Amygdala (tissue), 56 donors: ENCODE measurements around the gene ANKHD1.

Experiments
- DNase-seq, 56 donors: peaks; one replicate each; lab custom pipeline; 2025; lab: John Stamatoyannopoulos, UW

Gene ANKHD1

GRCh38 chr5:140524003-140524402 lies 122.4 kb downstream of the ANKHD1 start:
- no peak for DNase-seq

DNA sequence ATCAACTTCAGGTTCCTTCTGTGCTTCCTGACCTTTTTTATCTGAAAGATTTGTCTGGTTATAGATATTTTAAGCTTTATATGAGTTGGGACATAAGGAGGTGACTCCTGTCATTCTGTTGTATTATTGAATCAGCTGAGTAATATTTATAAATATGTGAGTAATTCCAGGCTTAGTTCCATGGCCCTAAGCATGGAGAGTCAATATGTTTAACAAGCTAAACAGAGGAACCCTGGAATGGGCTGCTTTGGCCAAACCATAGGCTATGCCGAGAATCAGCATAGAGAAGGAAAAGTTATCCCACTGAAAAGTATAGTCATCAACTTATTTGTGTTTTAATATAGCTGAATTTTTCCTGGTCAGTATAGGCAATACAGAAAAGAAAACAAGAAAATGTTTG lies 138.6 kb downstream of the ANKHD1 start:
- DNase-seq: no peak

DNA sequence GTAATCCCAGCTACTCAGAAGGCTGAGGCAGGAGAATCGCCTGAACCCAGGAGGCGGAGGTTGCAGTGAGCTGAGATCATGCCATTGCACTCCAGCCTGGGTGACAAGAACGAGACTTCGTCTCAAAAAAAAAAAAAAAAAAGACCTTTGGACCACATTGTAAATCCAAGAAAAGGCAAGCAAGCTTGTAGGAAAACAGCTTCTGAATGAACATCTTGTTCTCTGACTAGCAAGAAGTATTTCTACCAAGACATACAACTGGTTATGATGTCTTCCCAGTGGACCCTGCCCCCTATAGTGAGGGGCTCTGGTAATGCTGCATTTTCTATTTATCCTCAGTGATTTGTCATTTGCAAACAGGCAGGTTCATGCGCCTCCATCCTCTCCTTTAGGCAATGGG lies 141.3 kb downstream of the ANKHD1 start:
- no peak for DNase-seq

DNA sequence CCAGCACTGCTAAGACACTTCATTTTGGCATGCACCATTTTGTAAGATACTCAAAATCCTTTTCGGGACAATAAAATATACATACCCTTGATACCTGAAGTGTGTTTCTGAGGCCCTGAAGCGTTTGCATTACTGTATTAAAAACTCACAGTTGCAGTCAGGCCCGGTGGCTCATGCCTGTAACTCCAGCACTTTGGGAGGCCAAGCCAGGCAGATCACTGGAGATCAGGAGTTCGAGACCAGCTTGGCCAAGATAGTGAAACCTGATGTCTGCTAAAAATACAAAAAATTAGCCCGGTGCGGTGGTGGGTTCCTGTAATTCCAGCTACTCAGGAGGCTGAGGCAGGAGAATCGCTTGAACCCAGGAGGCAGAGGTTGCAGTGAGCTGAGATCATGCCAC lies 143.4 kb downstream of the ANKHD1 start:
- DNase-seq: no peak

DNA sequence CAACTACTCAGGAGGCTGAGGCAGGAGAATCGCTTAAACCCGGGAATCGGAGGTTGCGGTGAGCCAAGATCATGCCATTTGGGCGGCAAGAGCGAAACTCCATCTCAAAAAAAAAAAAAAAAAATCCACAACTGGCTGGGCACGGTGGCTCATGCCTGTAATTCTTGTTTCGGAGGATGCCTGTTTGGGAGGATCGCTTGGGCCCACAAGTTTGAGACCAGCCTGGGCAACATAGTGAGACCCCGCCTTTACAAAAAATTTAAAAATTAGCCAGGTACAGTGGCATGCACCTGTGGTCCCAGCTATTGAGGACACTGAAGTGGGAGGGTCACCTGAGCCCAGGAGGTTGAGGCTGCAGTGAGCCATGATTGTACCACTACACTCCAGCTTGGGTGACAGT lies 144.0 kb downstream of the ANKHD1 start:
- no peak for DNase-seq

GRCh38 chr5:140546851-140547507 lies 145.3 kb downstream of the ANKHD1 start:
- no peak for DNase-seq

GRCh38 chr5:140547508-140548299 lies 146.1 kb downstream of the ANKHD1 start, which contains the start of gene EIF4EBP3:
EIF4EBP3 (plus strand) TSS chr5:140547662; CDS start chr5:140547738, 76 bp downstream.
- peak; percentile 44 to 98 (median 94) for DNase-seq

- DNase-seq: no peak
Measured at GRCh38 chr5:140548300-140548688, 146.7 kb downstream of the ANKHD1 start.

DNA sequence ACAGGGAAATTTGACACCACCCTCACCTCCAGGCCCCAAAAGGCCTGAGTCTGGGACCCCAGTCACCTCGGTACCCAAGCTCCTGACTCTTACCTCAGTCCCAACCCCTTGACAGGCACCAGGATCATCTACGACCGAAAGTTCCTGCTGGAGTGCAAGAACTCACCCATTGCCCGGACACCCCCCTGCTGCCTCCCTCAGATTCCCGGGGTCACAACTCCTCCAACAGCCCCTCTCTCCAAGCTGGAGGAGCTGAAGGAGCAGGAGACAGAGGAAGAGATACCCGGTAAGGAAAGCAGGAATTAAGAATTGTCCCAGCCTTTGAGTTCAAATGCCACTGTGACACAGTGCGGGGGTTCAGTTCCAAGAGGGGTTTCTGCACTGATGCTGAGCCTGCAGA lies 147.2 kb downstream of the ANKHD1 start:
- DNase-seq: no peak

DNA sequence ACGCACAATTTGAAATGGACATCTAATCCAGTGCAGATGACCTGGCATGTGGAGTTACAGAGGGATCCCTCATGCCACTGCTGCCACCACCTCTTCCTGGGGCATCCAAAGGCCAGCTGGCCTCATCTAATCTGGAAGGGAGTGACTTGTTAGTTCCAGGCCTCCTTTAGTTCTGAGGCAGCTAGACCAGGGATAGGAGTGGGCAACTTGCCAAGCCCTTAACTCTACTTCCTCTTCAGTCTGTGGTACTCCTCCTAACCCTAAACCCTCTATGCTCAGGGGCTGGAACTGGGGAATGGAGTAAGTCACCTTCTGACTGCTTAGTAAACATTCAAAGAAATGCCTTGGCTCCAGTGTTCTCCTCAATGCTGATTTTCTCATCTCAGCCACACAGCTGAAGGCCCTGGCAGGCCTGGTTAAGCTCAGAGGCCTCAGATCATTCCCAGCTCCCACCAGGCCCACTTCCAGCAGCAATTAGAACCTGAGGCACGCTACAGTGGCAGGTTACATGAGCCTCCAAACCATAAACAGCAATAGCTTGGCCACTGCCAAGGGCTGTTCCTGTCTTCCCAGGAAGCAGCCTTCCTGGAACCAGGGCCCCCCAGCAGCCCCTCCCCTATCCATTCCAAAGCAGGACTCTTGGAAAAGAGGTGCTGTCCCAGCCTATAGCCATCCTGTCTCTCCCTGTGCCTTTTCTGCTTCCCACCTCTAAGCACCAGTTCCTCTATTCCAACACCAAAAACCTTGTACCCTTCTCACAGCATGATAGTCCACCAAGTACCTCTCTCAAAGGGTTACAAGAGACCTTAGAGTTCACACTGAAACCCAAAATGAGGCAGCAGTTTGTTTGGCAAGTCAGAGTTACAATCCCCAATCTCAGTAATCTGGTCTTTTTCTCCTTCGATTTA lies 147.9 kb downstream of the ANKHD1 start:
- peak in 8 of 56 donors; percentile 3 to 38 (median 13) for DNase-seq

DNA sequence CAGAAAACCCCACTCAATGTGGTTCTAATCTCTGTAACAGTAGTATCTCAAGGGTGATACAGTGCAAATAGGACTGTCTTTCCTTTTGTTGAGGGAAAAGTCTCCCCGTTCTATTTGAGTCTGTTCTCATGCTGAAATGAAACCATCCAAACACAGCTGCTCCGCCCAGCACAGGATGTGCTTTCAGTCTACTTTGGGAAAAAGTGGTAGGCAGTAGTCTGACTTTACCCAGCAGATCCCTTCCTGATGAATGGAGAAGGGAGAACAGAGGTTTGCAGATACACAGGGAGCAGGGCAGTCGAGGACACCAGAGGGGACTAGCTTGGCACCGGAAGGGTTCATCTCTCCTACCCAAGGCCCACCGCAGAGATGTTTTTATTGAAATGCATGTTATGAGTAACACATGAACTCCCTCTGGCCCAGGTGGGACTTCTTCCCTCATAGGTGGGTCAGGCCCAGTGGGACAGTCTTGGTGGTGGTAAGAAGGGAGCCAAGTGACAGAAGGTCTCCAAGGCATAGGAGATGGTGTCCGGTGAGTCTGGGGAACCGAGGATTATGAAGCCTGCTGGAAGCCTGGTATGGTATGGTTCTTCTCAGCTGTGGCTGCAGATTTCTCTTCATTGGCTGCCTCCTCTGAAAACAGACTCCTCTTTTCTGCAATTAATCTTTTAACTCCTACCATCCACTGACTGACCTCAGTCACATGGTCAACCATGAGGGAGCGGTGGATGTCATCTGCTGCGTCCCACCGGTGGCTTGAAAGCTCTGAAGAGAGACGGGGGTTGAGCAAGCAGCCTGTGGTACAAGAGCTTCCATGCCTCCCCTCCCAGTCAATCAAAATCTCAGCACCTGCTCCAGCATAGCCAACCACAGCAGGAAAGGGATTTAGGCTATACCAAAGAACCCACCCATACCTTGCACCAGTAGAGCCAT lies 148.8 kb downstream of the ANKHD1 start:
- DNase-seq: peak in 3 of 56 donors; percentile 9 to 20 (median 9)

DNA sequence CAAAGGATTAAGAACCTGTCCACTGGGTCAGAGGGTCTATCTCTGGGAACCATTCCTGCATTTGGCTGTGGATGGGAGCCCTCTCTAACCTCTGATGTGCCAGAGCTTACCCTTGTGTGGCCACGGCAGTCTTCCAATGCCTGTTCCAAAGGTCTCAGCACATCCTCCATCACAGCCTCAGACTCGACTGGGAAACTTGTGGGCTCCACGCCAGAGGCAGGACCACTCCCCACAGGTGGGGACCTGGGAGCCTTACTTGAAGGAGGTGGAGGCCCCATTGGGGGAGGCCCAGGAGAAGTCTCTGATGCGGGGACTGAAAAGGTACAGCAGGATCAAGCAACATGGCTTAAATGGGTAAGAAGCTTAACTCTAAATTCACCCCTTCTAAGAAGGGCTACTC lies 150.2 kb downstream of the ANKHD1 start:
- DNase-seq: no peak

DNA sequence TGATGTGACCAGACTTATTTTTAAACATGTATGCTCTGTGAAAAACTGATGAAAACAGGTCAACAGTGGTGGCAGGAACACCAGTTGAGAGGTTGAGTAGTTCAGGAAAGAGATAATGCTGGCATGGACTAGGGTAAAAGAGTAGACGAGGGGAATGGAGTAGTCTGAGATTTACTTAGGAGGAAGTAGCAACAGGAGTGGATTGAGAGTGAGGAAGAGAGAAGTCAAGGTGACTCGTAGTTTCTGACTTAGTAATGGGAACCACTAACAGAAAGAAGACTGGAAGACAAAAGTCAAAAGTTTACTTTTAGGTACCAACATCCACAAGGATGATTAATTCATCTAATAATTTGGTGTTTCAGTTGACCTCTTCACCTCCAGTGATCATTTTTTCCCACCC lies 152.0 kb downstream of the ANKHD1 start:
- DNase-seq: no peak

DNA sequence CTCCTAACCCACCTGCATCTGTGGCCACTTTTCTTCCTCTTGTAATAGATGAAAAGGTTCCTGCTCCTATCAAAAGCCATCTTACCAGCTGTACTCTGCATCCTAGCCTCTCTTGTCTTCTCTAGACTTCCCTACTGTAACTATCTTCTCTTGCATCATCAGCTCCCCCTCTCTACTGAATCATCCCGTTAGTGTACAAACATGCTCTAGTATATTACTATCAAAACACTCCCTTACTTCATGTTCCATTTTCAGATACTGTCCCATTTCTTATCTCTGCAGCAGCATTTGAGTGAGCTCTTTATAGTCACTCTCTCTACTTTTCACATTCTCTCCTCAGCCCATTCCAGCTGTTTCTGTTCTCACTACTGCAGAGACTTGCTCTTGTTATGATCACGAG lies 152.8 kb downstream of the ANKHD1 start:
- DNase-seq: no peak

GRCh38 chr5:140555747-140556312 lies 154.2 kb downstream of the ANKHD1 start:
- no peak for DNase-seq

GRCh38 chr5:140556438-140556837 lies 154.8 kb downstream of the ANKHD1 start:
- DNase-seq: no peak

DNA sequence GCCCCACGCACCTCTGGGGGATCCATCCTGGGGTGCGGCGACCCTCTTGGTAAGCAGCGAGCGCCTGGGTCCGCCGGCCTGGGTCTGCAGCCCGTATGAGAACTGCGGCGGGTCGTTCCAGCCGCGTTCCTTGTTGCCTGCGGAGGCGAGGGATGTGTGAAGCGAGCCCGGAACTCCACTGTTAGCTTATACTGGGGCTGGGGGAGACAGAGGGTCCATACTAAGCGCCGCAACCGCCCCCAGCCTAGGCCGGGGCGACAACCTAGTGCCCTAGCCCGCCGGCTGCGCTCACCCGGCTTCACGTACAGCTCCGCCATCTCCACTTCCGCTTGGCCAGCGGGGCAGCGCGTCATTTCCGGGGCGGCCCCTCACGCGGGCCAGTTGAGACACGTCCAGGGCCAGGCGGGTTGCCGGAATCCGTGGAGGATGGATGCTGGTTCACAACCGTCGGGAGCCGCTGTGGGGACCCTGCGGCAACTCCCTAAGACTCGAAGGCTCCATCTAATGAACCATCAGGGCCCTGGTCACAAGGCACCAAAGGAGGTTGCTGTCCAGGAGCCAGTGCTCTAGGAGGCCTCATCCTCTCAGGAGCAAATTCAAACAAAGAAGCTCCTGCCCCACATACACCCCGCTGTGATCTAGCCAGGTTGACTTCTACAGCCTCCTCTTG lies 155.6 kb downstream of the ANKHD1 start, which contains the start of gene SRA1:
TSS of gene SRA1 (minus strand) at position 338 of the 670 bp plus-strand sequence. CDS start at position 317, 21 bp downstream.
- DNase-seq: peak; percentile 65 to 97 (median 88)

DNA sequence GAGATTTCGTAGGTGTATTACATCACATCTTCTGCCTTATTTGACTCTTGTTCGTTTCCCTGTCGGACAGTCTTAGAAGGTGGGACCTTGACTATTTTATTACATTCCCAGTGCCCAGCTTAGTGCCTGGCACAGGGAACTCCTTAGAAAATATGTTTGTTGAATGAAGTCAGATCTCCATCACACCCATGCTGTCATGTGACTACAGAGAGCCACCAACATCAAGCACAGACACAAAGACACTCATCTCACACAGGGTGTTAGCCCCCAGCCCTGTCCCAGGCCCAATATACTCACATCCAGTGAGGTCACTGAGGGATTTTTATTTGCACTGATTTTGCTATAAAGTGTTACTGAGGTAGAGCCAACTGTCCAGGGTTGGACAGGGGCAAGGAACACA lies 156.3 kb downstream of the ANKHD1 start:
- DNase-seq: no peak

- no peak for DNase-seq
Measured at GRCh38 chr5:140558542-140558941, 156.9 kb downstream of the ANKHD1 start.
